Tibial nerve (tissue), 4 donors: ENCODE results near the gene NFIA. TPM values are rescaled to one million over a fixed set of nuclear protein-coding genes. Genes with fewer than 3 reads are reported as not detected.
"Not testable (repeated sequence)": the region's sequence is repeated elsewhere in the genome, so short reads cannot be mapped to it uniquely, and the experiment has no call there.

Source experiments
- DNase-seq, 2 donors: peaks; one replicate each; pipeline ENCODE4 v3.0.0-alpha.2; 2019; ENCODE audit warnings: low spot score in 2 of 2
- H3K27ac ChIP-seq, 4 donors: fragments of 200-600 bp; sonication (generic) in 3 of 4; one replicate each; pipeline ENCODE4 v1.5.1; 2017 to 2019; ENCODE audit warnings: mild to moderate bottlenecking in 1 of 4
- H3K27me3 ChIP-seq, 2 donors: fragments of 200-600 bp; sonication (generic) in 1 of 2; one replicate each; pipeline versions ENCODE4 v1.5.1 to v1.6.0; 2017 to 2019
- H3K36me3 ChIP-seq, 3 donors: fragments of 200-600 bp; sonication (generic); one replicate each; pipeline ENCODE4 v1.5.1; 2018 to 2019
- H3K4me1 ChIP-seq, 4 donors: fragments of 200-600 bp; sonication (generic) in 3 of 4; one replicate each; pipeline ENCODE4 v1.5.1; 2017 to 2019
- H3K4me3 ChIP-seq, 4 donors: fragments of 200-600 bp; sonication (generic) in 3 of 4; one replicate each; pipeline ENCODE4 v1.5.1; 2017 to 2019; ENCODE audit warnings: mild to moderate bottlenecking in 1 of 4, moderate library complexity in 1 of 4
- H3K9me3 ChIP-seq, 4 donors: fragments of 200-600 bp; sonication (generic) in 3 of 4; one replicate each; pipeline ENCODE4 v1.5.1; 2017 to 2019
- CTCF ChIP-seq, 5 experiments: fragments of 200-600 bp in 3 of 5; fragments of 450-650 bp in 2 of 5; sonication (generic) in 3 of 5; IDR thresholded peaks; one replicate each; pipeline ENCODE4 v1.5.1; 2016 to 2019; ENCODE audit warnings: antibody characterized with exemption in 5 of 5, mild to moderate bottlenecking in 3 of 5, moderate library complexity in 2 of 5
- EP300 ChIP-seq, 2 donors: sonication (generic); formaldehyde crosslinking; IDR thresholded peaks; one replicate each; pipeline ENCODE4 v1.6.1; 2017; ENCODE audit warnings: antibody characterized with exemption in 2 of 2, mild to moderate bottlenecking in 1 of 2
- POLR2A ChIP-seq, 2 donors: fragments of 450-650 bp; IDR thresholded peaks; one replicate each; pipeline ENCODE4 v1.6.1; 2017; ENCODE audit warnings: antibody characterized with exemption in 2 of 2, mild to moderate bottlenecking in 2 of 2, moderate library complexity in 2 of 2
- WGBS, 2 donors: methylation state at CpG; one replicate each; pipeline ENCODE4 v1.1.5; 2018; 5-methylcytosine and 5-hydroxymethylcytosine counted together
- total RNA-seq, 4 donors: library from RNA; depleted of rRNA; stranded (reverse); fragments of >200 nt; gene quantifications; one replicate each; pipeline ENCODE4 v1.1.0, GENCODE V29; 2016

NFIA gene
- total RNA-seq, 4 donors from 2014 or later, result 71.2 to 81.4 (median 75.7) TPM

GRCh38 chr1:61064673-61065072 lies 17.7 kb upstream of the NFIA start:
- Histone ChIP-seq H3K36me3 (no peaks in the 10 kb centered on the region), H3K27me3 (no peaks in the 10 kb centered on the region), H3K27ac (no peak overlapping the region), H3K4me3 (no peak overlapping the region), H3K9me3 (no peaks in the 10 kb centered on the region), H3K4me1 (peaks cover 0 to 10% (median 0%) of the 10 kb centered on the region in 4 donors)
- 84 to 85% methylated on average over 1 of the region's 1 CpG for WGBS, 2 donors
- TF ChIP-seq POLR2A (IDR thresholded peaks at IDR 0.05) (no peak), EP300 (IDR thresholded peaks at IDR 0.05) (no peak), CTCF (IDR thresholded peaks at IDR 0.05) (no peak)
- no peak for DNase-seq

GRCh38 chr1:61067446-61068019 lies 14.8 kb upstream of the NFIA start:
- H3K36me3 ChIP-seq, result no peaks in the 10 kb centered on the region
- TF ChIP-seq POLR2A (IDR thresholded peaks at IDR 0.05) (no peak), CTCF (IDR thresholded peaks at IDR 0.05) (no peak), EP300 (IDR thresholded peaks at IDR 0.05) (no peak)
- 81 to 93% methylated on average over 4 of the region's 4 CpGs for WGBS, 2 donors
- H3K27ac ChIP-seq, result no peak overlapping the region
- no peak overlapping the region for H3K4me3 ChIP-seq
- no peaks in the 10 kb centered on the region for H3K9me3 ChIP-seq
- no peak for DNase-seq
- H3K27me3 ChIP-seq, result no peaks in the 10 kb centered on the region
- peaks cover 0 to 6% (median 0%) of the 10 kb centered on the region in 4 donors for H3K4me1 ChIP-seq

GRCh38 chr1:61070054-61070453 lies 12.3 kb upstream of the NFIA start:
- DNase-seq, result no peak
- H3K27ac ChIP-seq, result no peak overlapping the region
- no peaks in the 10 kb centered on the region for H3K4me1 ChIP-seq
- 84 to 89% methylated on average over 4 of the region's 4 CpGs for WGBS, 2 donors
- no peaks in the 10 kb centered on the region for H3K36me3 ChIP-seq
- H3K27me3 ChIP-seq, result no peaks in the 10 kb centered on the region
- H3K9me3 ChIP-seq, result no peaks in the 10 kb centered on the region
- H3K4me3 ChIP-seq, result no peak overlapping the region
- no peak for TF ChIP-seq CTCF (IDR thresholded peaks at IDR 0.05)
- no peak for TF ChIP-seq POLR2A (IDR thresholded peaks at IDR 0.05)
- TF ChIP-seq EP300 (IDR thresholded peaks at IDR 0.05), result no peak

- no peak for DNase-seq
- Histone ChIP-seq H3K36me3 (no peaks in the 10 kb centered on the region), H3K4me1 (peaks cover 0 to 9% (median 3%) of the 10 kb centered on the region in 4 donors), H3K27me3 (no peaks in the 10 kb centered on the region), H3K4me3 (no peak overlapping the region), H3K27ac (no peak overlapping the region), H3K9me3 (no peaks in the 10 kb centered on the region)
- TF ChIP-seq POLR2A (IDR thresholded peaks at IDR 0.05) (no peak), EP300 (IDR thresholded peaks at IDR 0.05) (no peak), CTCF (IDR thresholded peaks at IDR 0.05) (no peak)
- 68 to 84% methylated on average over 6 of the region's 6 CpGs for WGBS, 2 donors
Measured at GRCh38 chr1:61071205-61072130, 10.9 kb upstream of the NFIA start.

GRCh38 chr1:61073871-61074270 lies 8.5 kb upstream of the NFIA start:
- TF ChIP-seq CTCF (IDR thresholded peaks at IDR 0.05), result no peak
- no peak for TF ChIP-seq POLR2A (IDR thresholded peaks at IDR 0.05)
- TF ChIP-seq EP300 (IDR thresholded peaks at IDR 0.05), result no peak
- DNase-seq, result no peak
- 95 to 98% methylated on average over 5 of the region's 5 CpGs for WGBS, 2 donors
- no peaks in the 10 kb centered on the region for H3K36me3 ChIP-seq
- no peaks in the 10 kb centered on the region for H3K9me3 ChIP-seq
- no peak overlapping the region for H3K27ac ChIP-seq
- H3K4me1 ChIP-seq, result peaks cover 0 to 21% (median 12%) of the 10 kb centered on the region in 4 donors
- H3K4me3 ChIP-seq, result no peak overlapping the region
- H3K27me3 ChIP-seq, result no peaks in the 10 kb centered on the region

- 65 to 71% methylated on average over 16 of the region's 16 CpGs for WGBS, 2 donors
- H3K9me3 ChIP-seq, DNase-seq, H3K27me3 ChIP-seq, H3K36me3 ChIP-seq: not testable (repeated sequence)
- Histone ChIP-seq H3K4me1 (peaks cover 0 to 38% (median 24%) of the 10 kb centered on the region in 4 donors), H3K27ac (peak overlapping the region in 3 of 4 donors; percentile 83 to 98 (median 83)), H3K4me3 (peak overlapping the region in 1 of 4 donors; percentile 48)
Measured at GRCh38 chr1:61075833-61076232, 6.5 kb upstream of the NFIA start.
